Measurements from ENCODE around the gene KIF1A. TPM values are rescaled to one million over a fixed set of nuclear protein-coding genes. Genes with fewer than 3 reads are reported as not detected.

The KIF1A gene
- total RNA-seq, 1 experiment from 2014 or later, result 298 TPM

- no peak overlapping the region for H3K4me3 Mint-ChIP-seq (ENCODE audit: low read depth, unreplicated experiment)
- intact Hi-C loops (cut with micrococcal nuclease; ENCODE audit: unreplicated experiment), result loop anchor here (10.0 kb wide), 1 partner anchor 100 kb away; no protein-coding TSS in a partner anchor
- CTCF ChIA-PET, result no interaction called here
- H3K9me3 Mint-ChIP-seq (ENCODE audit: low read depth, unreplicated experiment), result no peaks in the 10 kb centered on the region
- H3K27me3 Mint-ChIP-seq (ENCODE audit: unreplicated experiment), result peaks cover 81% of the 10 kb centered on the region
- no TSS peak for BruUV-seq (replicated peaks)
- TF ChIP-seq CTCF (IDR thresholded peaks at IDR 0.05; ENCODE audit: unreplicated experiment), result no peak
- no peaks in the 10 kb centered on the region for H3K4me1 Mint-ChIP-seq (ENCODE audit: low read depth, unreplicated experiment)
- DNase-seq, result no peak
- H3K36me3 Mint-ChIP-seq (ENCODE audit: insufficient read depth, unreplicated experiment), result peaks cover 9% of the 10 kb centered on the region
- H3K27ac Mint-ChIP-seq (ENCODE audit: unreplicated experiment), result no peak overlapping the region
These were observed 115.4 kb downstream of the KIF1A start for GRCh38 chr2:240704651-240705050.

GRCh38 chr2:240703417-240704341, 116.3 kb downstream of the KIF1A start:
- CTCF ChIA-PET, result interaction anchor here (0.6 kb wide), 1 partner anchor 162 kb away, joined by 4 read pairs; no protein-coding TSS in a partner anchor
- H3K4me3 Mint-ChIP-seq (ENCODE audit: low read depth, unreplicated experiment), result no peak overlapping the region
- TF ChIP-seq CTCF (IDR thresholded peaks at IDR 0.05; ENCODE audit: unreplicated experiment), result no peak
- H3K36me3 Mint-ChIP-seq (ENCODE audit: insufficient read depth, unreplicated experiment), result peaks cover 9% of the 10 kb centered on the region
- no peaks in the 10 kb centered on the region for H3K4me1 Mint-ChIP-seq (ENCODE audit: low read depth, unreplicated experiment)
- DNase-seq, result no peak
- H3K9me3 Mint-ChIP-seq (ENCODE audit: low read depth, unreplicated experiment), result no peaks in the 10 kb centered on the region
- no TSS peak for BruUV-seq (replicated peaks)
- intact Hi-C loops (cut with micrococcal nuclease; ENCODE audit: unreplicated experiment), result loop anchor here (10.0 kb wide), 1 partner anchor 99 kb away; no protein-coding TSS in a partner anchor
- no peak overlapping the region for H3K27ac Mint-ChIP-seq (ENCODE audit: unreplicated experiment)
- H3K27me3 Mint-ChIP-seq (ENCODE audit: unreplicated experiment), result peaks cover 72% of the 10 kb centered on the region

- Mint-ChIP-seq H3K4me1 (ENCODE audit: low read depth, unreplicated experiment) (no peaks in the 10 kb centered on the region), H3K27ac (ENCODE audit: unreplicated experiment) (no peak overlapping the region), H3K9me3 (ENCODE audit: low read depth, unreplicated experiment) (no peaks in the 10 kb centered on the region), H3K36me3 (ENCODE audit: insufficient read depth, unreplicated experiment) (peaks cover 9% of the 10 kb centered on the region), H3K27me3 (ENCODE audit: unreplicated experiment) (peaks cover 61% of the 10 kb centered on the region), H3K4me3 (ENCODE audit: low read depth, unreplicated experiment) (no peak overlapping the region)
- no peak for DNase-seq
- no TSS peak for BruUV-seq (replicated peaks)
- intact Hi-C loops (cut with micrococcal nuclease; ENCODE audit: unreplicated experiment), result loop anchor here (10.0 kb wide), 1 partner anchor 98 kb away; no protein-coding TSS in a partner anchor
- CTCF ChIA-PET, result interaction anchor here (0.6 kb wide), 1 partner anchor 161 kb away, joined by 4 read pairs; no protein-coding TSS in a partner anchor
- no peak for TF ChIP-seq CTCF (IDR thresholded peaks at IDR 0.05; ENCODE audit: unreplicated experiment)
These were observed 117.4 kb downstream of the KIF1A start for GRCh38 chr2:240702640-240703011.

- intact Hi-C loops (cut with micrococcal nuclease; ENCODE audit: unreplicated experiment), result loop anchor here (10.0 kb wide), 1 partner anchor 97 kb away; no protein-coding TSS in a partner anchor
- no TSS peak for BruUV-seq (replicated peaks)
These were observed 118.0 kb downstream of the KIF1A start for GRCh38 chr2:240701736-240702639.

More at GRCh38 chr2:240701736-240702639, 118.0 kb downstream of the KIF1A start:
- DNase-seq, result no peak
- H3K4me1 Mint-ChIP-seq (ENCODE audit: low read depth, unreplicated experiment), result no peaks in the 10 kb centered on the region
- H3K4me3 Mint-ChIP-seq (ENCODE audit: low read depth, unreplicated experiment), result no peak overlapping the region
- no peak for TF ChIP-seq CTCF (IDR thresholded peaks at IDR 0.05; ENCODE audit: unreplicated experiment)
- H3K9me3 Mint-ChIP-seq (ENCODE audit: low read depth, unreplicated experiment), result no peaks in the 10 kb centered on the region
- peaks cover 55% of the 10 kb centered on the region for H3K27me3 Mint-ChIP-seq (ENCODE audit: unreplicated experiment)
- CTCF ChIA-PET, result no interaction called here
- no peak overlapping the region for H3K27ac Mint-ChIP-seq (ENCODE audit: unreplicated experiment)
- H3K36me3 Mint-ChIP-seq (ENCODE audit: insufficient read depth, unreplicated experiment), result peaks cover 9% of the 10 kb centered on the region
